Heart right ventricle (tissue), 16 donors: ENCODE data around the gene CLTCL1. TPM values are rescaled to one million over a fixed set of nuclear protein-coding genes. Genes with fewer than 3 reads are reported as not detected.

Experiments used
- ATAC-seq, 8 donors: fragments of 200-7000 bp; cut with Tn5 transposase; one replicate each; pipeline ENCODE4 v1.9.1; 2020; ENCODE audit warnings: mild to moderate bottlenecking in 8 of 8, moderate library complexity in 8 of 8, moderate number of reproducible peaks in 1 of 8
- DNase-seq, 2 donors: peaks; one replicate each; pipeline ENCODE4 v3.0.0-alpha.2; 2020
- H3K27ac ChIP-seq, 10 donors: fragments of 200-600 bp; sonication (generic) in 2 of 10; one replicate each; pipeline versions ENCODE4 v1.5.0 to v1.8.0; 2020 to 2022; ENCODE audit warnings: mild to moderate bottlenecking in 3 of 10
- H3K27me3 ChIP-seq, 7 donors: fragments of 200-600 bp; one replicate each; pipeline ENCODE4 v1.8.0; 2021 to 2022; ENCODE audit warnings: mild to moderate bottlenecking in 2 of 7
- H3K36me3 ChIP-seq, 9 donors: fragments of 200-600 bp; sonication (generic) in 1 of 9; one replicate each; pipeline versions ENCODE4 v1.5.0 to v1.8.0; 2020 to 2022; ENCODE audit warnings: mild to moderate bottlenecking in 2 of 9
- H3K4me1 ChIP-seq, 9 donors: fragments of 200-600 bp; sonication (generic) in 1 of 9; one replicate each; pipeline versions ENCODE4 v1.5.0 to v1.8.0; 2020 to 2022; ENCODE audit warnings: mild to moderate bottlenecking in 4 of 9
- H3K4me3 ChIP-seq, 10 donors: fragments of 200-600 bp; sonication (generic) in 2 of 10; one replicate each; pipeline versions ENCODE4 v1.5.0 to v1.8.0; 2020 to 2022; ENCODE audit warnings: mild to moderate bottlenecking in 7 of 10, moderate library complexity in 2 of 10
- H3K9me3 ChIP-seq, 11 donors: fragments of 200-600 bp in 10 of 11; sonication (generic) in 2 of 11; one replicate each; pipeline versions ENCODE4 v1.5.0 to v1.8.0; 2013 to 2022; ENCODE audit warnings: mild to moderate bottlenecking in 2 of 11, control low read depth in 1 of 11, moderate library complexity in 1 of 11
- CTCF ChIP-seq, 9 donors: fragments of 200-600 bp; sonication (generic) in 2 of 9; IDR thresholded peaks; one replicate each; pipeline versions ENCODE4 v1.5.0 to v1.8.0; 2021 to 2022; ENCODE audit warnings: antibody characterized with exemption in 9 of 9, mild to moderate bottlenecking in 5 of 9, moderate library complexity in 1 of 9
- WGBS, 2 donors: extraction: QIAGEN DNeasy Blood & Tissue Kit; methylation state at CpG; one replicate each; pipeline ENCODE4 v1.1.7; 2013; ENCODE audit warnings: inconsistent platforms in 1 of 2; 5-methylcytosine and 5-hydroxymethylcytosine counted together
- intact Hi-C, 10 donors: fragments of 100-400 bp; cut with DNase I; formaldehyde crosslinking; loops; one replicate each; pipeline versions ENCODE4 v1.11.1 to v1.14.2; 2022
- polyA plus RNA-seq, 2 donors: library from polyadenylated mRNA; stranded (reverse); fragments of 200-250 nt; gene quantifications; one replicate each; pipeline ENCODE4 v1.2.3, GENCODE V29; 2013
- total RNA-seq, 10 donors: library from RNA; stranded (reverse); fragmentation: NEBNext Ultra II Directional in 3 of 10; extraction: Animal tissue kit (Norgen Biotek cat#: 25700) in 3 of 10; gene quantifications; one replicate each; pipeline versions ENCODE4 v1.2.1 to v1.2.4, GENCODE V29; 2021 to 2023
- donor health status: Arrhythmogenic right ventricular cardiomyopathy.
- donor health status: ischemic (EF 13 %, LVEDD 7.1; RV severe dilation, severe dysfunction).
- donor health status: healthy with polysubstance abuse.
- donor health status: DM: no; HTN: yes; CAD: no.
- donor health status: DM: no; HTN: no; CAD: no.
- donor health status: ischemic (EF 25% LVEDD 6.9; RV normal size, moderate dysfunction).
- donor health status: ischemic (EF 25% LVEDD 5.7; RV mildly dilated, moderate dysfunction).
- donor health status: healthy.
- donor health status: DM: yes; HTN: yes; CAD: no.
- donor health status: Ischemic cardiomyopathy.
- donor health status: ischemic (EF 35%, LVEDD 5.7; RV mildly dilated, moderate dysfunction).
- donor health status: nonischemic (EF 11% LVEDD 7.7; RV severe dilation, severe dysfunction).
- donor health status: DM: yes; HTN: yes; CAD: no.
- donor health status: PGD.
- donor health status: ischemic (EF 29% LVEDD 5.4; RV normal size, mild dysfunction).
- donor health status: nonischemic (EF 23%, LVEDD 6.1; RV moderate dilation, normal function).

CLTCL1 gene
- total and polyA plus RNA-seq, 12 donors = 5.4 to 21.9 (median 13.1) TPM

GRCh38 chr22:19224985-19225384, 66.5 kb downstream of the CLTCL1 start:
- no peak for TF ChIP-seq CTCF (IDR thresholded peaks at IDR 0.05)
- Histone ChIP-seq H3K4me1 (peaks cover 0 to 16% (median 4%) of the 10 kb centered on the region in 9 donors), H3K9me3 (no peaks in the 10 kb centered on the region), H3K27ac (no peak overlapping the region), H3K4me3 (no peak overlapping the region), H3K27me3 (no peaks in the 10 kb centered on the region), H3K36me3 (peaks cover 0 to 92% (median 22%) of the 10 kb centered on the region in 9 donors)
- no peak for ATAC-seq
- 95 to 97% methylated on average over 7 of the region's 7 CpGs for WGBS, 2 donors
- DNase-seq = no peak
- intact Hi-C loops = loop anchor here in 1 of 10 donors (10.0 kb wide), 2 partner anchors 60 to 130 kb away; no protein-coding TSS in a partner anchor

DNA sequence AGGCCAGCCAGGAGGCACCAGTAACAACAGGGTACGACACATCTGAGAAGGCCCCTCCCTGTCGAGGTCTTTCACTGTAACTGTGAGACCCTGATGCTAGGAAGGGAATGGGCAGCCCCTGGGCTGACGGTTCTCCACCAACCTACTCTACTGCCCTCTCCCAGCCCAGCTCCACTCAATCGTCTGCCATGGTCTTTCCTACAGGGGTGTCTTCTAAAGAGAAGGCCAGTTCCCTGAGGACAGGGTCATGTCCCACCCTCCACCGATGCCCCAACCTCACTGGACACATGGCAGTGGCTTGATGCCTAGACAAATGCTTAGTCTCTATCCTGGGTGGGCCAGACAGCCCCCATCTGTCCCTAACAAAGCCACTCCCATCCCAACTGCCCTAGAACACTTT, 67.0 kb downstream of the CLTCL1 start:
- WGBS, 2 donors = 95 to 96% methylated on average over 5 of the region's 5 CpGs
- TF ChIP-seq CTCF (IDR thresholded peaks at IDR 0.05) = no peak
- Histone ChIP-seq H3K4me1 (peaks cover 0 to 17% (median 4%) of the 10 kb centered on the region in 9 donors), H3K27ac (no peak overlapping the region), H3K27me3 (no peaks in the 10 kb centered on the region), H3K36me3 (peaks cover 0 to 93% (median 22%) of the 10 kb centered on the region in 9 donors), H3K4me3 (no peak overlapping the region), H3K9me3 (no peaks in the 10 kb centered on the region)
- no peak for DNase-seq
- intact Hi-C loops = loop anchor here in 1 of 10 donors (10.0 kb wide), 2 partner anchors 60 to 130 kb away; no protein-coding TSS in a partner anchor
- no peak for ATAC-seq

- H3K9me3 ChIP-seq = no peaks in the 10 kb centered on the region
- H3K36me3 ChIP-seq = peaks cover 0 to 89% (median 22%) of the 10 kb centered on the region in 9 donors
- ATAC-seq (no peak), DNase-seq (no peak)
- intact Hi-C loops = loop anchor here in 1 of 10 donors (10.0 kb wide), 2 partner anchors 61 to 131 kb away; no protein-coding TSS in a partner anchor
- no peak overlapping the region for H3K27ac ChIP-seq
- no peak overlapping the region for H3K4me3 ChIP-seq
- TF ChIP-seq CTCF (IDR thresholded peaks at IDR 0.05) = no peak
- peaks cover 0 to 18% (median 7%) of the 10 kb centered on the region in 9 donors for H3K4me1 ChIP-seq
- WGBS, 2 donors = 89 to 91% methylated on average over 6 of the region's 6 CpGs
- H3K27me3 ChIP-seq = no peaks in the 10 kb centered on the region
Observed at GRCh38 chr22:19223617-19224016, 67.9 kb downstream of the CLTCL1 start.

DNA sequence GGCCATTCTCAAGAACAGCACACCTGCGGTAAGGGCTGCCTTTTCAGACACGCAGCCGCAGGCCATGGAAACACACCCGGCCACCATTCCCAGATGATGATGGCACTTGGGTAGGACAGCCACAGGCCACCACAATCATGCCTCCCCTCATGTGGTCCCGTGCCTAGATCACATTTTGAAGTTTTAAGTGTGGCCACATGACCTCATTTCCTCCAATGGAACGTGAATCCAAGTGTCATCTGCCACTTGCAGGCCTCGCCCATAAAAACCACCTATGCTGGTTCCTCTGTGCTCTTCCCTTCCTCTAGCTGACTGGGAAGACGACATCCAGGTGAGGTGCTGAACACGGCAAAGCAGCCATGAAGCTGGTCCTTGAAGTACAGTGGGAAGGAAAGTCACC, 68.4 kb downstream of the CLTCL1 start:
- intact Hi-C loops = loop anchor here in 1 of 10 donors (10.0 kb wide), 2 partner anchors 62 to 132 kb away; no protein-coding TSS in a partner anchor

More for the DNA sequence above, 68.4 kb downstream of the CLTCL1 start:
- Histone ChIP-seq H3K27me3 (no peaks in the 10 kb centered on the region), H3K4me3 (no peak overlapping the region), H3K9me3 (no peaks in the 10 kb centered on the region), H3K27ac (no peak overlapping the region), H3K4me1 (peaks cover 0 to 18% (median 11%) of the 10 kb centered on the region in 9 donors), H3K36me3 (peaks cover 0 to 84% (median 22%) of the 10 kb centered on the region in 9 donors)
- WGBS, 2 donors = 92 to 95% methylated on average over 9 of the region's 9 CpGs
- ATAC-seq (no peak), DNase-seq (no peak)
- no peak for TF ChIP-seq CTCF (IDR thresholded peaks at IDR 0.05)
